Esophagus (tissue), 2 donors: Measurements from ENCODE around the gene NFYC. TPM values are rescaled to one million over a fixed set of nuclear protein-coding genes. Genes with fewer than 3 reads are reported as not detected.

Source experiments
- H3K27ac ChIP-seq, 2 donors: one replicate each; pipeline ENCODE4 v1.5.1; 2013; ENCODE audit warnings: low read depth in 2 of 2, mild to moderate bottlenecking in 2 of 2, inconsistent platforms in 1 of 2, low read length in 1 of 2, moderate library complexity in 1 of 2
- H3K27me3 ChIP-seq, 2 donors: one replicate each; pipeline ENCODE4 v1.6.1; 2013; ENCODE audit warnings: low read length in 2 of 2, control low read depth in 1 of 2, mild to moderate bottlenecking in 1 of 2; ENCODE audit not compliant: insufficient read depth in 2 of 2, control insufficient read depth in 1 of 2
- H3K36me3 ChIP-seq, 2 donors: one replicate each; pipeline ENCODE4 v1.6.1; 2013; ENCODE audit warnings: low read length in 1 of 2; ENCODE audit not compliant: control insufficient read depth in 2 of 2, insufficient read depth in 2 of 2
- H3K4me1 ChIP-seq, 2 donors: one replicate each; pipeline ENCODE4 v1.6.1; 2013; ENCODE audit warnings: low read length in 1 of 2; ENCODE audit not compliant: control insufficient read depth in 2 of 2, insufficient read depth in 2 of 2
- H3K4me3 ChIP-seq, 2 donors: one replicate each; pipeline ENCODE4 v1.5.1; 2013; ENCODE audit warnings: low read length in 2 of 2, mild to moderate bottlenecking in 2 of 2, low read depth in 1 of 2, moderate library complexity in 1 of 2
- H3K9me3 ChIP-seq, 2 donors: one replicate each; pipeline ENCODE4 v1.6.1; 2013; ENCODE audit warnings: mild to moderate bottlenecking in 2 of 2, low read depth in 1 of 2, low read length in 1 of 2, moderate library complexity in 1 of 2; ENCODE audit not compliant: control insufficient read depth in 2 of 2, insufficient read depth in 1 of 2
- WGBS, 2 donors: extraction: QIAGEN DNeasy Blood & Tissue Kit; methylation state at CpG; one replicate each; pipeline ENCODE4 v1.1.7; 2013; 5-methylcytosine and 5-hydroxymethylcytosine counted together
- polyA plus RNA-seq, 2 donors: library from polyadenylated mRNA; stranded (reverse); fragments of 200-250 nt; gene quantifications; one replicate each; pipeline ENCODE4 v1.2.3, GENCODE V29; 2013
- donor health status: healthy with polysubstance abuse.
- donor health status: Bipolar disorder and iron deficiency.

The NFYC gene
- polyA plus RNA-seq, 2 donors: 24.8 to 37.2 TPM

DNA sequence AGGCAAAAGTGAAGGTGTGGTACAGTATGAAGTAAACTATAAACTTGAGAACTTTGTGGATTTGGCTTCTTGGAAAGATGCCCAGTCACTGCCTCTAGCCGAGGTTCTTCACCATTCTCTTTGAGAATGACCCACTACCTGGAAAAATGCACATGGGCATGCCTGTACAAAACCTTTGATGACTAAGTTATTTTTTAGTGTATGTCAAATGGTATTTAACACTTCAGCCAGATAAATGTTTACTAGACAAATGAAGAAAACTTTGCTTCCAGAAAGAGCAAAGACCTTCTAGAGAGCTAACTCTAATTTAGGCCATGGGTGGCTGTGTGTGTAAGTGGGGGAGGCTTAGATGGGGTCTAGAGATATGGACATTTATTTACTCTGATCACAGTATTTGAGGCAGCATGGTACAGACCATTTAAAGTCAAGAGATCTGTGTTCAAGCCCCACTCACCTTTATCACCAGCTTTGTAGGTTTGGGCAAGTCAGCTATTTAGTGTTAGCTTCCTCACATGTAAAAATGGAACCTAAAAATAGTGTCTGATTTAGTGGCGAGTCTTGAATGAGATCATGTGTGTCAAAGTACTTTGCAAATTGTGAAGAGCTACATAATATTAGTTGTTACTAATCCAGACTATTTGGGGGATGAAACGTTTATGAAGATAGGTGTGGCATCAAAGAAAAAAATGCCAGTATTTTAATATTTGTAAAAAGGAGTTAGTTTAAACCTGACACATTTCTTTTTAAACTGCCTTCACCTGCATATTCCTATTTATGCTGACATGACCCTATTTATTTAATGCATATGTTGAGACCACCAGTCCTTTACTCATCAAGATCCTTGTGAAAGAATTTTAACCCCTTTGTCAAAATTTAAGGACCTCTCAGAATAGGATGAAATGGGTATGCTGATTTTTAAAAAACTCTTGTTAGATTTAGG is 20.2 kb downstream of the NFYC start:
- 7 to 13% methylated on average over 3 of the region's 3 CpGs for WGBS, 2 donors
- no peaks in the 10 kb centered on the region for H3K27me3 ChIP-seq
- no peaks in the 10 kb centered on the region for H3K4me1 ChIP-seq
- no peaks in the 10 kb centered on the region for H3K36me3 ChIP-seq
- H3K9me3 ChIP-seq: no peaks in the 10 kb centered on the region
- peak overlapping the region; percentile 78 to 80 for H3K27ac ChIP-seq
- H3K4me3 ChIP-seq: no peak overlapping the region

DNA sequence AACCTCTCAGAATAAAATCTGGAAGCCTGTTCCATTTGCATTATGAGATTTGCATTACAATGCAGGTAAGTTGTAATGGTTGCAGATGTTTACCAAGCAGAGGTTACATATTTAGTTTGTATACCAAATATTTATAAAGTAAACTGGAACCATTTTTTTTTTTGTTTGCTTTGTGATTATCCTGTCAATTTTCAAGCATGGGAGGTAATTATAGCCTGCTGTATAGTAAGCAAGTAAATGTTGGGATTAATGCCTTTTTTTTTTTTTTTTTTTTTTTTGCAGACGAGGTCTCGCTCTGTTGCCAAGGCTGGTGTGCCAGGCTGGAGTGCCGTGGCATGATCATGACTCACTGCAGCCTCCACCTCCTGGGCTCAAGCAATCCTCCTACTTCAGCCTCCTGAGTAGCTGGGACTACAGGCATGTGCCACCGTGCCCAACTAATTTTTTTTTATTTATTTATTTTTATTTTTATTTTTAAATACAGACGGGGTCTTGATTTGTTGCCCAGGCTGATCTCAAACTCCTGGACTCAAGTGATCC is 21.0 kb downstream of the NFYC start:
- Histone ChIP-seq H3K27me3 (no peaks in the 10 kb centered on the region), H3K4me3 (no peak overlapping the region), H3K4me1 (no peaks in the 10 kb centered on the region), H3K36me3 (no peaks in the 10 kb centered on the region), H3K27ac (peak overlapping the region in 1 of 2 donors; percentile 61), H3K9me3 (no peaks in the 10 kb centered on the region)
- 40 to 47% methylated on average over 5 of the region's 5 CpGs for WGBS, 2 donors

GRCh38 chr1:40712997-40713396 is 21.5 kb downstream of the NFYC start:
- Histone ChIP-seq H3K27me3 (no peaks in the 10 kb centered on the region), H3K27ac (peak overlapping the region in 1 of 2 donors; percentile 61), H3K4me3 (no peak overlapping the region), H3K9me3 (no peaks in the 10 kb centered on the region), H3K4me1 (no peaks in the 10 kb centered on the region), H3K36me3 (no peaks in the 10 kb centered on the region)

GRCh38 chr1:40715491-40716059 is 24.1 kb downstream of the NFYC start:
- WGBS, 2 donors: 61 to 79% methylated on average over 4 of the region's 4 CpGs

GRCh38 chr1:40717065-40717464 is 25.6 kb downstream of the NFYC start:
- Histone ChIP-seq H3K27me3 (no peaks in the 10 kb centered on the region), H3K4me1 (no peaks in the 10 kb centered on the region), H3K9me3 (no peaks in the 10 kb centered on the region), H3K4me3 (no peak overlapping the region), H3K27ac (no peak overlapping the region), H3K36me3 (no peaks in the 10 kb centered on the region)
- WGBS, 2 donors: 55 to 82% methylated on average over 1 of the region's 1 CpG

More at GRCh38 chr1:40715491-40716059, 24.1 kb downstream of the NFYC start:
- H3K36me3 ChIP-seq: no peaks in the 10 kb centered on the region
- no peaks in the 10 kb centered on the region for H3K4me1 ChIP-seq
- no peaks in the 10 kb centered on the region for H3K9me3 ChIP-seq
- H3K4me3 ChIP-seq: no peak overlapping the region
- no peaks in the 10 kb centered on the region for H3K27me3 ChIP-seq
- H3K27ac ChIP-seq: no peak overlapping the region

GRCh38 chr1:40717955-40718354 is 26.5 kb downstream of the NFYC start:
- Histone ChIP-seq H3K4me3 (no peak overlapping the region), H3K27me3 (no peaks in the 10 kb centered on the region), H3K27ac (no peak overlapping the region), H3K4me1 (no peaks in the 10 kb centered on the region), H3K9me3 (no peaks in the 10 kb centered on the region), H3K36me3 (no peaks in the 10 kb centered on the region)
- WGBS, 2 donors: 65 to 75% methylated on average over 1 of the region's 1 CpG

DNA sequence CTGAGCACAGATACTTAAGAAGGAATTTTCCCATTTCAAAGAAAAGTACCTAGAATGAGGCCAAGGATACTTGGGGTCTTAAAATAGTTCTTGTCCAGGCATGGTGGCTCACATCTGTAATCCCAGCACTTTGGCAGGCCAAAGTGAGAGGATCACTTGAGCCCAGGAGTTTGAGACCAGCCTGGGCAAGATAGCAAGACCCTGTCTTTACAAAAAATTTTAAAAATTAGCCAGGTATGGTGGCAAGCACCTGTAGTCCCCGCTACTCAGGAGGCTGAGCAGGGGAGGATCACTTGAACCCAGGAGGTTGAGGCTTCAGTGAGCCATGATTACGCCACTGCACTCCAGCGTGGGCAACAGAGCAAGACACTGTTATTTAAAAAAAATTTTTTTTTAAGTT is 29.0 kb downstream of the NFYC start:
- Histone ChIP-seq H3K36me3 (no peaks in the 10 kb centered on the region), H3K27me3 (no peaks in the 10 kb centered on the region), H3K27ac (no peak overlapping the region), H3K9me3 (no peaks in the 10 kb centered on the region), H3K4me3 (no peak overlapping the region), H3K4me1 (no peaks in the 10 kb centered on the region)
- WGBS, 2 donors: 94 to 97% methylated on average over 3 of the region's 3 CpGs

GRCh38 chr1:40722622-40723021 is 31.1 kb downstream of the NFYC start:
- Histone ChIP-seq H3K36me3 (no peaks in the 10 kb centered on the region), H3K9me3 (no peaks in the 10 kb centered on the region), H3K27ac (no peak overlapping the region), H3K27me3 (no peaks in the 10 kb centered on the region), H3K4me1 (no peaks in the 10 kb centered on the region), H3K4me3 (no peak overlapping the region)
- 71 to 76% methylated on average over 3 of the region's 3 CpGs for WGBS, 2 donors

DNA sequence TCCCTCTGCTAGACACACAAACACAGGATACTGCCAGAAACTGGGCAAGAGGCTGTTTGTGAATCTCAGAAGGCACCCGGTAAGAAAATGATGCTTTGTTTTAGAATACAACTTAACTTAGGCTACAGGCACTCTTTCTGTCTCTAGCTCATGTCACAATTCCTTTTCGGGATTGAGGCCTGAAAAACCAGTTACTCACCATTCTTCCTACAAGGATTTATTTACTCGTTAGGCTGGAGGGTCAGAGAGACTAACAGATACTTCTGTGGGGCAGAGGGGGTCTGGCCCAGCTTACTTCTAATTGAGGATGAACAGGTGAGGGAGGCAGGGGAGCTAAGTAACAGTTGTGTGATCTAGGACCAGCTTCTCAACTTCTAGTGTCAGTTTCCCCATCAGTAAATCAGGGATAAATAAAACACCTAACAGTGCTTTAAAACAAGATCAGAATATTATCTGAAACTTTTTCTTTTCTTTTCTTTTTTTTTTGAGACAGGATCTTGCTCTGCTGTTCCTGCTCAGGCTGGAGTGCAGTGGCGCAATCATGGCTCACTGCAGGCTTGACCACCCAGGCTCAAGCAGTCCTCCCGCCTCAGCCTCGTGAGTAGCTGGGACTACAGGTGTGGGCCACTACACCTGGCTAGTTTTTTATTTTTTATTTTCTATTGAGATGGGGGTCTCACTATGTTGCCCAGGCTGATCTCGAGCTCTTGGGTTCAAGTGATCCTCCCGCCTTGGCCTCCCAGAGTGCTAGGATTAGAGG is 31.9 kb downstream of the NFYC start:
- H3K4me3 ChIP-seq: no peak overlapping the region
- H3K27ac ChIP-seq: peak overlapping the region in 1 of 2 donors; percentile 63
- no peaks in the 10 kb centered on the region for H3K4me1 ChIP-seq
- WGBS, 2 donors: 76 to 77% methylated on average over 8 of the region's 8 CpGs
- no peaks in the 10 kb centered on the region for H3K9me3 ChIP-seq
- no peaks in the 10 kb centered on the region for H3K27me3 ChIP-seq
- H3K36me3 ChIP-seq: no peaks in the 10 kb centered on the region
